ENCODE results near the gene C11orf86.
"Not testable (repeated sequence)": the region's sequence is repeated elsewhere in the genome, so short reads cannot be mapped to it uniquely, and the experiment has no call there.

Gene C11orf86

GRCh38 chr11:66992041-66992440 is 16.9 kb downstream of the C11orf86 start:
- no peak for DNase-seq

DNA sequence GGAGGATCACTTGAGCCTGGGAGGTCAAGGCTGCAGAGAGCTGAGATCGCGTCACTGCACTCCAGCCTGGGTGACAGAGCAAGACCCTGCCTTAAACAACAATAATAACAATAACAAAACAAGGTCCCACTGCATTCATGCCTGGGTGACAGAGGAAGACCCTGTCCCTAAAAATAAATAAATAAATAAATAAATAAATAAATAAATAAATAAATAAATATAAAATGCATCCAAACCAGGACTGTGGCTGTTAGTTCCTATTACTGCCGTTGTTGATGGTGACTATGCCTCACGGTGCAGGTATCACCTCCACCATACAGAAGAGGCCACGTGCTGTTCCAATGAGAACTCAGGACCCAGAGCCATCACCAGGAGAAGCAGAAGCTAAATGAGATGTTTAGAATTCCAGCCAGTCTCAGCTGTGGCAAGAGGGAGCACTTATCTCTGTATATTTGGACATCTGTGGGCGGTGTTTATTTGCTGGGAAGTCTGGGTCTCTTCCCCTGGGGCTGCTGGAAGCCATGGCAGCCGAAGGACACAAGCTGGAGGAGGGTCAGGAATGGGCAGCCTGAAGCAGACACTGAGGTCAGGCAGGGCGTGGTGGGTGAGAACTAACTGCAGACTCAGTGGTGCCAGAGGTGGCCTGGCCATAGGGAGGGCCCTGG is 21.6 kb downstream of the C11orf86 start:
- no peak for DNase-seq

DNA sequence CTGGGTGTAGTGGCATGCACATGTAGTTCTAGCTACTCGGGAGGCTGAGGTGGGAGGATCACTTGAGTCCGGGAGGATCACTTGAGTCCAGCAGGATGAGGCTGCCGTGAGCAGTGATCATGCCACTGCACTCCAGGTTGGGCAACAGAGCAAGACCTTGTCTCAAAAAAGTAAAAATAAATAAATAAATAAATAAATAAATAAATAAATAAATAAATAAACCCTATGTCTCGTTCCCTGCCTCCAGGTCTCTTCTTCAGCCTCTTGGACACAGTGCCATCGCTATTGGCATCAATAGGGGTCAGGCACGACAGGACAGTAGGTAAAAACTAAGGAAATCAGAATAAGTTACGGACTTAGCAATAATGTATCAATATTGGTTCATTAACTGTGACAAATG is 24.5 kb downstream of the C11orf86 start:
- DNase-seq = no peak

DNA sequence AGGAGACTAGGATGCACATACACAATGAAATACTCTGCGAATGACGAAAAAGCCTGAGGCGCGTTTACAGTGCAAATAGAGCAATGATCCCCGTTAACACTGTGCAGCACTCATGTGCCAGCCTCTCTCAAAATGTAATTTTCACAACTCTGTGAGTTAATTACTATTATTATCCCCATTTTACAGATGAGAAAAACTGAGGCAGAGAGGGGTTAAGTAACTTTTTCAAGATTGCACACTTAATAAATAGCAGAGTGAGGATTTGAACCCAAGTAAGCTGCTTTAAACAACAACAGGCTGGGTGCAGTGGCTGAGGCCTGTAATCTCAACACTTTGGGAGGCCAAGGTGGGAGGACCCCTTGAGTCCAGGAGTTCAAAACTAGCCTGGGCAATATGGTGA is 26.2 kb downstream of the C11orf86 start:
- no peak for DNase-seq

GRCh38 chr11:67002297-67002913 is 27.3 kb downstream of the C11orf86 start:
- peak; percentile 95 for DNase-seq

- DNase-seq = no peak
These were observed 27.9 kb downstream of the C11orf86 start for GRCh38 chr11:67002921-67003411.

DNA sequence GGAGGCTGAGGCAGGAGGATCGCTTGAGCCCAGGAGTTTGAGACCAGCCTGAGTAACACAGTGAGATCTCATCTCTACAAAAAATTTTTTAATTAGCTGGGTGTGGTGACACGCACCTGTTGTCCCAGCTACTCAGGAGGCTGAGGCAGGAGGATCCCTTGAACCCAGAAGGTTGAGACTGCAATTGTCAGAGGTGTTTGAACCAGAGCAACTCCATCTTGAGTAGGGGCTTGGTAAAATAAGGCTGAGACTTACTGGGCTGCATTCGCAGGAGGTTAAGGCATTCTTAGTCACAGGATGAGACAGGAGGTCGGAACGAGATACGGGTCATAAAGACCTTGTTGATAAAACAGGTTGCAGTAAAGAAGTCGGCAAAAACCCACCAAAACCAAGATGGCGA is 30.1 kb downstream of the C11orf86 start:
- DNase-seq = not testable (repeated sequence)

- no peak for DNase-seq
These were observed 31.2 kb downstream of the C11orf86 start for GRCh38 chr11:67006029-67006884.

GRCh38 chr11:67007126-67007525 is 32.0 kb downstream of the C11orf86 start:
- no peak for DNase-seq

GRCh38 chr11:67010296-67010905 is 35.3 kb downstream of the C11orf86 start:
- no peak for DNase-seq

- DNase-seq = no peak
These were observed 38.5 kb downstream of the C11orf86 start for GRCh38 chr11:67013511-67014045.

GRCh38 chr11:67014343-67014742 is 39.2 kb downstream of the C11orf86 start:
- DNase-seq = no peak

DNA sequence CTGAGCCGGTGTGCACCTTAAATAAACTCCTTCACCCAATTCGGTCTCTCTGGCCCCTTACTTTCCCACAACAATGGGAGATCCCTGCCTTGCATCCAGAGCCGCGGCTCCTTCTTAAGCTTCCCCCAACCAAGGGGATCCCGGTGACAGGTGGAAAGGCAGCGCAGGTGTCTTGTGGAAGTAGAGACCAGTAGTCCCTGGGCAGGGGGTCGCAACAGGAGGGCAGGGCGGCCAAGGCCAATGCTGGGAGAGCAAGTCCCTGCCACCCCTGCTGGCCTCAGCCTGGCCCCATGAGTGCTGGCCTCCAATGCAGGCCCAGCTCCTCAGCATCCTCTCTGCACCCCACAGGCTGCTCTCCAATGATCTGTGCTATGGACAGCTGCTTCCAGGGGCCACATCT is 39.9 kb downstream of the C11orf86 start:
- no peak for DNase-seq

- no peak for DNase-seq
These were observed 41.4 kb downstream of the C11orf86 start for GRCh38 chr11:67016550-67016949.

- no peak for DNase-seq
These were observed 45.8 kb downstream of the C11orf86 start for GRCh38 chr11:67020949-67021348.

DNA sequence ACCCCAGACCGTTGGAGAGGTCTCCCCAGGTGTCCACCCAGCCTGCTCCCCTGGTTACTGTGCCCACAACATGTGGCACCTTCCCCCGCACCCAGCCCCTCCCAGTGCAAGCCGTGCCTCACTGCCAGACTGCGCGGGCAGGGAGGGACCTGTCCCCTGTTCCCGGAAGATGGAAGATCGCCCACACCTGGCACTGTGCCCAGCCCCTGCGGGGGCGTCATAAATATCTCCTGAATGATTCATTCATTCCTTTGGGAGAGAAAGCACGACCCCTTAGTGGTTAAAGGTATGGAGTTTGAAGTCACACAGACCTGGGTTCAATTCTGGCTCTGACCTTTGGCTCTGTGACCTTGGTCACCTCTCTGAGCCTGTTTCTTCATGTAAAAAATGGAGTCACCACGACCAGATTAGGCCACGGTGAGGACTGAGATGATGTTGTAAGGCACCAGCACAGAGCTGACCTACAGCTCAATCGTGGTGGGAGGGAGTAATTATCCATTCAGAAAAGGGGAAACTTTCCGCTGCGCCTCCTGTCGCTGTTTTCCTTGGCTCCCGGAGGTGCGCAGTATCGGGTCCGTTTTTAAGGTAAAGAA is 47.3 kb downstream of the C11orf86 start:
- peak; percentile 79 for DNase-seq

- peak; percentile 22 for DNase-seq
These were observed 48.2 kb downstream of the C11orf86 start, which contains the start of gene SYT12 for GRCh38 chr11:67022961-67023956. SYT12 (plus strand) TSS chr11:67023134; CDS start chr11:67030145, 7,011 bp downstream.

DNA sequence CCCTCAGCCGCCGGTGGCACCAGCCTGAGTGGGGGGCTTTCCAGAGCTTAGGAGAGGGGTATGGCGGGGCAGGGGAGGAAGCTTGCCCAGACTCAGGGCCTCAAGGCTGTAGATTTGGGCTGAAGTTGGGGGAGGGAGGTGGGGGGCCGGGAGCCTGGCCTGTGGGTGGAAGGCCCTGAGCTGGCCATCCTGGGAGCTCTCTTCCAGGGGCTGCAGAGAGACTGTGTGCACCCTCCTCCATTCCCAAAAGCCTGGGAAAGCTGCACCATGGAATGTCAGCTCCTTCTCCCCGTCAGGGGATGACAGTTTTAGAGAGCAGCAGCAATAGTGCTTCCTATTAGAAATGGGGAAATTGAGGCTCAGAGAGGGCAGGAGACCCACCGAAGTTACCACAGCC is 48.9 kb downstream of the C11orf86 start:
- DNase-seq = no peak

- DNase-seq = no peak
These were observed 49.3 kb downstream of the C11orf86 start for GRCh38 chr11:67024410-67024809.

GRCh38 chr11:67024966-67025365 is 49.9 kb downstream of the C11orf86 start:
- no peak for DNase-seq

DNA sequence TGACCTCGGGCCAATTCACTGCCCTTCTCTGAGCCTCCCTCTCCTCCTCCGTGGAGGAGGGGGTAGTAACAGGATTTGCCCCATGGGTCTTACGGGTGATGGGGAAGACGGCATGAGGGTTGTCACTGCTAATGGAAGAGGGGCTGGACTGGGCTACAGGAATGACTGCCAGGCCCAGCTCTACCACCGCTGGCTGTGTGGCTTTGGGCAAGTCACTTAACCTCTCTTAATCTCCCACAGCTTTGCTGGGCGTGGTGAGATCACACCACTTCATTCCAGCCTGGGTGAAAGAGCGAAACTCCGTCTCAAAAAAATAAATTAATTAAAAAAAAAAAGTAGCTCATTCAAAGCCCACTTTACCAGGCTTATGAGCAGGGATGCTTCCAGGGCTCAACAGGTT is 50.6 kb downstream of the C11orf86 start:
- no peak for DNase-seq

Data from NCI-H345 (cell line).